BLaER1 treated with 17β-estradiol and CSF1 and Interleukin-3, amounts not matched to agents 10 nM and 100 nM (cell line): Measurements from ENCODE around the gene MYADML2.
A peak's percentile ranks its signal among the peaks of the same experiment; 100 is the strongest.

Experiments used
- H3K27ac ChIP-seq, 11 experiments: shearing (Covaris generic); formaldehyde crosslinking; 2 replicates each; pipeline ENCODE4 v1.8.1; 2022
- H3K27me3 ChIP-seq, 11 experiments: shearing (Covaris generic); formaldehyde crosslinking; 2 replicates each; pipeline ENCODE4 v1.8.1; 2022
- H3K36me3 ChIP-seq, 11 experiments: shearing (Covaris generic); formaldehyde crosslinking; 2 replicates each; pipeline ENCODE4 v1.8.1; 2022
- H3K4me1 ChIP-seq, 10 experiments: shearing (Covaris generic); formaldehyde crosslinking; 2 replicates each; pipeline ENCODE4 v1.8.1; 2022
- H3K4me2 ChIP-seq, 11 experiments: shearing (Covaris generic); formaldehyde crosslinking; 2 replicates each; pipeline ENCODE4 v1.8.1; 2022
- H3K4me3 ChIP-seq, 10 experiments: shearing (Covaris generic); formaldehyde crosslinking; 2 replicates each; pipeline ENCODE4 v1.8.1; 2022
- H3K9ac ChIP-seq, 11 experiments: shearing (Covaris generic); formaldehyde crosslinking; 2 replicates each; pipeline ENCODE4 v1.8.1; 2022
- H3K9me3 ChIP-seq, 11 experiments: shearing (Covaris generic); formaldehyde crosslinking; replicated peaks in 1 of 11; 2 replicates each; pipeline ENCODE4 v1.8.1; 2022
- H4K20me1 ChIP-seq, 11 experiments: shearing (Covaris generic); formaldehyde crosslinking; 2 replicates each; pipeline ENCODE4 v1.8.1; 2022
- Cebpa-rat ChIP-seq, 11 experiments: shearing (Covaris generic); IDR thresholded peaks; 2 replicates each; pipeline ENCODE4 v1.8.1; 2022

MYADML2 gene

DNA sequence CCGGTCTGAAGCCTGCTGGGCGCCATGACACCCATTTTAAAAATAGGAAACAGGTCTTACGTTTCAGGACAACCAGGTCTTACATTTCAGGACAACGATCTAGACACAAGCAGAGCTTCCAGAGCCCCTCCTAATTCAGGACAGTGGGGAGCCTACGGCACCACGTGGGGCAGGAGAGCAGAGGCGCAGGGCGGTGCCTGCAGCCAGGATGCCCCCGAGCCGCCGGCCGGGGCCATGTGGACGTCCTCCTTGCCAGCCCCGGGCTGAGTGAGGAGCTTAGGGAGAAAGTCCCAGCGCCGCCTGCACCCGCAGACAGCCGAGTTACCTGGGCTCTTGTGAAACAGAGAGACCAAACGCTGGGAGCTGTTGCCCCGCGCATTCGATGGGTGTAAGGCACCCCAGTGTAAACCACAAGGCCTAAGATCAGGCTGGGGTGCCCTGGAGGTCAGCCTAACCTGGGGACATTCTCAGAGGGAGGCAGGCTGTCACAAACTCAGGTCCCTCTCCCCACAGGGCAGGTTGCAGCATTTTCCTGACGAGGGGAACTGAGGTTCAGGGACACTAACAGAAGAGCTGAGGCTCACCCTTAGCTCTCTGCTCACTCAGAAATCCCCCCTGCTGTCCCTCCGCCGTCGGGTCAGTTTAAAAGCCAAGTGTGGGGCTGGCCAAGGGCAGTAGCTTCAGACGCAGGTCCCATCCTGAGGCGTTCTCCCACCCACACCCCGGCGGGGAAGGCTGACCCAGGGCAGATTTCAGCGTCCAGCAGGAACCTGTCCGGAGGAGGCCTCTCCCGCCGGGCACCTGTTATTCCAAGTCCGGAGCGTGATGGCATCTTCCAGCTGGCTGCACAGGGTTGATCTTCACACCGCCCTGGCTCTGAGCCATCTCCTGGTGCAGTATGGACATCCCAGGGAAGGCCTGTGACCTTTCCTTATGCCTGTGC, 15.7 kb upstream of the MYADML2 start:
- Histone ChIP-seq H3K27ac (no peak overlapping the region), H3K27me3 (peaks cover 92 to 100% (median 98%) of the 10 kb centered on the region in 11 experiments)
- TF ChIP-seq Cebpa-rat (IDR thresholded peaks at IDR 0.05), result no peak

DNA sequence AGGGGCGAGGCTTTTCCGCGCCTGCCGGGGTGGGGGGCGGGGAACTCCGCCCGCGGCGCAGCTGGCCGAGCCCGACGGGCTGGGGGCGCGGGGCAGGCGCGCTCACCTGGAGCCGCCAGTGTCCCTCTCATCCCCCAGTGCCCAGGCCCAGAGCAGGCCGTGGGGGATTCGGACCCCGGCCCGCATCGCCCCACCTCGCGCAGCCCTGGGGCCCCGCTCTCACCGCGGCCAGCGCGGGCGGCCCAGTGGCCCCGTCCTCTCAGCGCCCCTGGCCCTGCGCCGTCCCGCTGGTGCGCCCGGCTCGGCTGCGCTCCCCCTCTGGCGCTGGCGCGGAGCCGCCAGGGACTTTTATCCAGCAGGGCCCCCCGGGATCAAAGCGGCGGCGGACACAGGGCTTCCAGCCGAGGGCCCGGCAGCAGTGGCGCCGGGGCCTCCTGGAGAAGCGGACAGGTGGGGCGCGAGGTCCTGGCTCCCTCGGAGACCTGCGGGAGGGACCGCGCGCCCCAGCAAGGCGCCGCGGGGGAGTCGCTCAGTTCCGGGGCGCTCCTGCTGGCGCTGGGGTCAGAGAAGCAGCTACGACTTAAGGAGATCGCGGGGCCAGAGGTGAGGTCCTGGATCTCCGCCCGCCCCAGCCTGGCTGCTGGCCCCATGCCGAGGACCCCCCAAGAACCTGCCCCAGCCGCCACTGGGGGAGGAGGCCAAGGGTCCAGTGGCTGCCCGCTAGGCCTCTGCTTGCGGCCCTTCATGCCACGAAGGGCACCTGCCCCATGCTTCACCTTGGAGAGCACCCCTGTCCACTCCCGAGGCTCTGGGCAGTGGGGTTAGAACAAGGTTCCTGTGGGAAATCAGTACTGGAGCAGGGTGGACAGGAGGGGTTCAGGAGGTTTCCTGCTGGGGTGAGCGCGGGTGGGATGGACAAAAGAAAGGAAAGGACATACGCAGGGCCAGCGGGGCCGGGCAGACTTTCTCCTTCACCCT, 14.8 kb upstream of the MYADML2 start:
- H3K9ac ChIP-seq, result no peak overlapping the region
- H3K4me2 ChIP-seq, result peak overlapping the region; percentile 35 to 98 (median 94); a peak in 18 of 22 replicates
- no peak for TF ChIP-seq Cebpa-rat (IDR thresholded peaks at IDR 0.05)
- no peaks in the 10 kb centered on the region for H3K36me3 ChIP-seq
- peaks cover 0 to 52% (median 18%) of the 10 kb centered on the region in 11 experiments; a peak in 16 of 22 replicates for H4K20me1 ChIP-seq
- peaks cover 33 to 47% (median 41%) of the 10 kb centered on the region in 10 experiments for H3K4me1 ChIP-seq
- no peaks in the 10 kb centered on the region for H3K9me3 ChIP-seq
- peak overlapping the region in 6 of 10 experiments; percentile 54 to 69 (median 60); a peak in 7 of 20 replicates for H3K4me3 ChIP-seq
- H3K27ac ChIP-seq, result no peak overlapping the region
- H3K27me3 ChIP-seq, result peaks cover 95 to 100% (median 100%) of the 10 kb centered on the region in 11 experiments

More for the DNA sequence above, 15.7 kb upstream of the MYADML2 start:
- H4K20me1 ChIP-seq, result peaks cover 0 to 52% (median 18%) of the 10 kb centered on the region in 11 experiments; a peak in 16 of 22 replicates
- H3K36me3 ChIP-seq, result no peaks in the 10 kb centered on the region
- H3K4me1 ChIP-seq, result peaks cover 42 to 57% (median 50%) of the 10 kb centered on the region in 10 experiments
- no peak overlapping the region for H3K4me3 ChIP-seq
- no peaks in the 10 kb centered on the region for H3K9me3 ChIP-seq
- H3K9ac ChIP-seq, result no peak overlapping the region
- H3K4me2 ChIP-seq, result no peak overlapping the region

DNA sequence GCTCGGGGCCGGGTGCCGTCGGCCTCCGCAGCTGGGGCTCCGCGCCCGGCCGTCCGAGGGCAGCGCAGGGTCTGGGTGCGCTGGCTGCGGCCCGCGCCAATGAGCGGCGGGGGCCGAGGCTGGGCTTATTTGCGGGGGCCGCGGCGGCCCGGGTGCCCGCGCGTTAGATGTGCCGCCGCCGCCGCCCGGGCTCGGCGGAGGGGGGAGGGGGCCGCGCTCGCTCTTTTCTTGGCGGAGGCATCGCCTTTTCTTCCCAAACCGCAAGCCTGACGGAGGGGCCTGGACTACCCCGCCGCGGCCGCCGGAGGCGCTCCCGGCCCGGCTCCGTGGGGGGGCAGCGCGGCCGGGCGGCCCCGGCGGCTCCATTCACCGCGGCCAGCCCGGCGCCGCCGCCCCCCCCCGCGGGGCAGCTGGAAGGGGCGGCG, 14.1 kb upstream of the MYADML2 start, which contains the start of gene NOTUM:
Gene NOTUM (minus strand): TSS at position 101 of the 425 bp plus-strand sequence. CDS start 278 bp downstream, outside the sequence.
- H3K27ac ChIP-seq, result no peak within 1 kb of the TSS
- peaks cover 0 to 46% (median 18%) of the 10 kb centered on the region in 11 experiments; a peak in 16 of 22 replicates for H4K20me1 ChIP-seq
- peaks cover 25 to 40% (median 34%) of the 10 kb centered on the region in 10 experiments for H3K4me1 ChIP-seq
- peak within 1 kb of the TSS; percentile 10 to 71 (median 55); a peak in 15 of 22 replicates for H3K9ac ChIP-seq
- TF ChIP-seq Cebpa-rat (IDR thresholded peaks at IDR 0.05), result no peak
- no peaks in the 10 kb centered on the region for H3K9me3 ChIP-seq
- H3K36me3 ChIP-seq, result no peaks in the 10 kb centered on the region
- H3K27me3 ChIP-seq, result peaks cover 88 to 96% (median 93%) of the 10 kb centered on the region in 11 experiments
- peak within 1 kb of the TSS; percentile 54 to 69 (median 59) for H3K4me3 ChIP-seq
- peak within 1 kb of the TSS; percentile 87 to 98 (median 94) for H3K4me2 ChIP-seq

DNA sequence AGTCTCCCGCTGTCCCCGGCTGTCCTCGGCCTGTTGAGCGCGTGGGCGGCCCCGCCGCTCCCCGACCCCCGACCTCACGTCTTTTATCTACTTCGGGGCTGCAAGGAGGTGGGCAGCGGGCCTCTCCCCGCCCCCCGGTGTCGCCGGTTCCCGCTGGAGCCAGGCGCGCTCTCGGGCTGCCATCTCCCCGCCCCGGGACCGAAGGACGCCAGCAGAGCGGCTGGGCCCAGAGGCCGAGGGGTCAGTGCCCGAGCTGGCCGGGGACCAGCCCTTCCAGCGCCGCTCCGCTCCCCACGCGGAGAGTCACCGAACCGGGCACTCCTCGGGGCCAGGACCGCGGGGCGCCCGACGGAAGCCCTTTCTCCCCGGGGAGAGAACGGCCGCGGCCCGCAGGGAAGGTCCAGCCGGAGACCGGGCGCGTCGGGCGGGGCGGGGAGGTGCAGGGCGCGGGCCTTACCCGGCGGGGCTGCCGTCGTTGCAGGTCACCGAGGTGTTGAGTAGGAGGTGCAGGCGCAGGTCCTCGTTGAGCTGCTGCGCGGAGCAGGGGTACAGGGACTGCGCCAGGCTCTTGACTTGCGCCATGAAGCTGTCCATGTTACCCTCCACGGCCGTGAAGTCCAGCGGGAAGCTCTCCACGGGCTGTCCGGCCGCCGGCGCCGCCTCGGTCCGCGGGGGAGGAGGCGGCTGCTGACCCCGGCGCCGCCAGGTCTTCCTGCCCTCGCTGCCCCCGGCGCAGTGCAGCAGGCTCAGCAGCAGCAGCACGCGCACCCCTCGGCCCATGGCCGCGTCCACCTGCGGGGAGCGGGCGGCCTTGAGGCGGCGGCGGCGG, 13.3 kb upstream of the MYADML2 start:
- Histone ChIP-seq H3K9me3 (no peaks in the 10 kb centered on the region), H3K36me3 (no peaks in the 10 kb centered on the region), H3K4me1 (peaks cover 18 to 32% (median 27%) of the 10 kb centered on the region in 10 experiments; a peak in 19 of 20 replicates), H3K4me2 (peak overlapping the region; percentile 87 to 98 (median 94)), H3K4me3 (peak overlapping the region; percentile 54 to 69 (median 59)), H4K20me1 (peaks cover 0 to 44% (median 18%) of the 10 kb centered on the region in 11 experiments; a peak in 16 of 22 replicates), H3K9ac (peak overlapping the region; percentile 10 to 71 (median 55); a peak in 14 of 22 replicates), H3K27ac (no peak overlapping the region), H3K27me3 (peaks cover 80 to 88% (median 86%) of the 10 kb centered on the region in 11 experiments)
- TF ChIP-seq Cebpa-rat (IDR thresholded peaks at IDR 0.05), result no peak

DNA sequence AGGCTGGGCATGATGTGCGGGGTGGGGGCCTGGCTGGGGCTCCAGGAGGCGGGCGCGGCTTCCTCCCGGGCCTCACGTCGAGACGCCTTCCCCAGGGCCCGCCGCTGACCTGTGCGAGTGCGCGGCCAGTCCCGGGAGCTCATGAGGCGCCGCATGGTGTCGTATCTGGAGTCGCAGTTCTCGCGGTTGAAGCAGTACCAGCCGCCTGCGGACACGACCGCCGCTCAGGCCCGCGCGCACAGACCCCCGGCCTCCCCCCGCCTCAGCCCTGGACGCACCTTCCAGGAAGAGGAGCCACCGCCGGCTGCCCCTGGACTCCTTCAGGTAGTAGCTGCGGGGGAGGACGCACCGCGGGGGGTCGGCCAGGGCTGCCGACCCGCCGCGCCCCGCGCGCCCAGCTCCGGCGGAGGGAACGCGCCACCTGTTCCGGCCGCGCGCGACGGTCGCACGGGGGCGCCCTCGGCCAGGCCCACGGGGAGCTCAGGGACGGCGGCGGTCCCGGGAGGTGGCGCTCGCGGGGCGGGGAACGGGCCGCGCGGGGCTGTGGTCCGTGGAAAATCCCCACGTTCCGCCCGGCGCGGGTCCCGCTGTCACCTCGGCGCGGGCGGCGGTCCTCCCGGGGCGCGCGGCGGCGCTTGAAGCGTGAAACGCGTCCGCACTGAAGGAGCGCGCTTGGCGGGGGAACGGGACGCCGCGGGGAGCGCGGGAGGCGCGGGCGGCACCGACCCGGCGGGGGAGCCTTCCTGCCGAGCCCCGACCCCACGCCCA, 12.5 kb upstream of the MYADML2 start:
- Histone ChIP-seq H3K9me3 (no peaks in the 10 kb centered on the region), H3K4me2 (peak overlapping the region; percentile 87 to 98 (median 94)), H3K36me3 (no peaks in the 10 kb centered on the region), H3K4me1 (peaks cover 14 to 28% (median 23%) of the 10 kb centered on the region in 10 experiments; a peak in 19 of 20 replicates), H3K27me3 (peaks cover 72 to 80% (median 78%) of the 10 kb centered on the region in 11 experiments), H3K9ac (peak overlapping the region; percentile 10 to 71 (median 55); a peak in 15 of 22 replicates), H3K4me3 (peak overlapping the region; percentile 54 to 69 (median 59)), H4K20me1 (peaks cover 0 to 44% (median 18%) of the 10 kb centered on the region in 11 experiments; a peak in 16 of 22 replicates), H3K27ac (no peak overlapping the region)
- TF ChIP-seq Cebpa-rat (IDR thresholded peaks at IDR 0.05), result no peak

DNA sequence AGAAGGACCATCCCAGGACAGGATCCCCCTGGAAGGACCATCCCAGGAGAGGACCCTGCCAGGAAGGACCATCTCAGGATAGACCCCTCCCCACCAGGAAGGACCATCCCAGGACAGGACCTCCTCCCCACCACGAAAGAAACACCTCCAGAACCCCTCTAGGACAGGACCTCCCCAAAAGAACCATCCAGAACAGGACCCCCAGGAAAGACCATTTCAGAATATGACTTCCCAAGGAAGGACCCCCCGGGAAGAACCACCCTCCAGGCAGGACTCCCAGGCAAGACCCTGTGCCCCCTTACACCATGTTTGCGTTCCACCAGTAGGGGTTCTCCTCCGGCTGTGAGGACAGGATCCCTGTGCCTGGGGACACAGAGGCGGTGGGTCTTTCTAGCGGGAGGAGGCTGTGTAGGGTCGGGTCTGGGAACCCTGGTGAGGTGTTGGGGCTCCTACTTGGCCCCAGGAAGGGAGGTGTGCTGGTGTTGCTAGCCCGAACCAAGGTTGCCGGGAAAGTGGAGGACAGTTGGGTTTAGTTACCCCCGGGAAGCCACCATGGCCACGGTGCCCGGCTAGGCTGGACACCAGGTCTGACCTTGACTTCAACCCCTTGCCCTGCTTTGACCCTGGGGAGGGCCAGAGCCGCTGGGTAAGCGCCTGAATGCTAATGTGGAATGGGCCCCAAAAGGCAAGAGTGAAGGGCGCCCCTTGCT, 11.8 kb upstream of the MYADML2 start:
- Histone ChIP-seq H3K27me3 (peaks cover 64 to 73% (median 70%) of the 10 kb centered on the region in 11 experiments), H3K4me1 (peaks cover 14 to 28% (median 23%) of the 10 kb centered on the region in 10 experiments; a peak in 19 of 20 replicates), H3K27ac (no peak overlapping the region), H3K9me3 (no peaks in the 10 kb centered on the region), H3K4me2 (peak overlapping the region; percentile 87 to 98 (median 94); a peak in 19 of 22 replicates), H3K4me3 (peak overlapping the region in 7 of 10 experiments; percentile 54 to 69 (median 58); a peak in 6 of 20 replicates), H4K20me1 (peaks cover 0 to 44% (median 18%) of the 10 kb centered on the region in 11 experiments; a peak in 16 of 22 replicates), H3K36me3 (no peaks in the 10 kb centered on the region), H3K9ac (peak overlapping the region in 2 of 11 experiments; percentile 61 to 66; a peak in 2 of 22 replicates)
- no peak for TF ChIP-seq Cebpa-rat (IDR thresholded peaks at IDR 0.05)
